HL-60 (cell line): ENCODE results near the gene KAZN.

Experiments
- GABPA ChIP-seq: IDR thresholded peaks from 2 replicates; pipeline ENCODE4 v1.6.1; 2012; ENCODE audit warnings: low read depth
- POLR2AphosphoS5 ChIP-seq: IDR thresholded peaks from 2 replicates; pipeline ENCODE4 v1.6.1; 2012; ENCODE audit warnings: low read depth
- REST ChIP-seq: IDR thresholded peaks from 2 replicates; pipeline ENCODE4 v1.6.1; 2012; ENCODE audit warnings: low read depth; ENCODE audit not compliant: insufficient replicate concordance
- SPI1 ChIP-seq: IDR thresholded peaks from 2 replicates; pipeline ENCODE4 v1.6.1; 2012; ENCODE audit warnings: low read depth, mild to moderate bottlenecking, borderline replicate concordance
- TF ChIP-seq, protein P1 (sequence below): IDR thresholded peaks from one replicate; pipeline ENCODE4 v1.5.1; 2011; ENCODE audit warnings: low read length, control low read depth, inconsistent platforms; ENCODE audit not compliant: insufficient read depth

DNA sequence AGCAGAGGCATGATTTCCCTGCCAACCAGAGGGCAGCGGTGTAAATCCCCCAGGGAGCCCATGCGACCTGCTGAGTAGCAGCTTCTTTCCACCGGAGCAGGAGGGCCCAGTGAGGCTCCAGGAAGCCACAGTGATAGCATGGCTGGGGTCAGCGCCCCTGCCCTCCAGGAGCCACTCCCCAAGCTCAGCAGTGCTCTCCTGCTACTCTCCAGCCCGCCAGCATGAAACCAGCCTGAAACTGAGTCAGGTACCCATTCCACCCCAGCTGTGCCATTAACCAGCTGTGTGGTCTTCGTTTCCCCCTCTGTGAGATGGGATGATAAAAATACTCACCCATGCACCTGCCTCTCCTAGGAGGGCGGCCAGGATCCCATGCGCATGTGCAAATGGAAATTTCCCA, 431.3 kb downstream of the KAZN start:
- TF ChIP-seq, protein P1, sequence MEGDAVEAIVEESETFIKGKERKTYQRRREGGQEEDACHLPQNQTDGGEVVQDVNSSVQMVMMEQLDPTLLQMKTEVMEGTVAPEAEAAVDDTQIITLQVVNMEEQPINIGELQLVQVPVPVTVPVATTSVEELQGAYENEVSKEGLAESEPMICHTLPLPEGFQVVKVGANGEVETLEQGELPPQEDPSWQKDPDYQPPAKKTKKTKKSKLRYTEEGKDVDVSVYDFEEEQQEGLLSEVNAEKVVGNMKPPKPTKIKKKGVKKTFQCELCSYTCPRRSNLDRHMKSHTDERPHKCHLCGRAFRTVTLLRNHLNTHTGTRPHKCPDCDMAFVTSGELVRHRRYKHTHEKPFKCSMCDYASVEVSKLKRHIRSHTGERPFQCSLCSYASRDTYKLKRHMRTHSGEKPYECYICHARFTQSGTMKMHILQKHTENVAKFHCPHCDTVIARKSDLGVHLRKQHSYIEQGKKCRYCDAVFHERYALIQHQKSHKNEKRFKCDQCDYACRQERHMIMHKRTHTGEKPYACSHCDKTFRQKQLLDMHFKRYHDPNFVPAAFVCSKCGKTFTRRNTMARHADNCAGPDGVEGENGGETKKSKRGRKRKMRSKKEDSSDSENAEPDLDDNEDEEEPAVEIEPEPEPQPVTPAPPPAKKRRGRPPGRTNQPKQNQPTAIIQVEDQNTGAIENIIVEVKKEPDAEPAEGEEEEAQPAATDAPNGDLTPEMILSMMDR, result no peak
- TF ChIP-seq POLR2AphosphoS5 (no peak), GABPA (no peak), REST (no peak), SPI1 (no peak)
